HEK293 (cell line): Measurements from ENCODE around the gene DHX57.

ENCODE experiments used
- CTCF ChIA-PET: fragments of 350-600 bp; formaldehyde crosslinking; extraction: SDS; loops from one replicate; lab custom pipeline; 2021; ENCODE audit warnings: antibody characterized with exemption; lab: Yijun Ruan, JAX
- POLR2A ChIA-PET: fragments of 300-600 bp; formaldehyde crosslinking; extraction: SDS; loops from one replicate; lab custom pipeline; 2020; ENCODE audit warnings: antibody characterized with exemption, inconsistent platforms; lab: Yijun Ruan, JAX
- H3K27ac ChIP-seq: fragments of 200-500 bp; sonication (Bioruptor generic); 2 replicates; pipeline ENCODE4 v1.5.1; 2014; ENCODE audit warnings: low read depth, low read length, control low read depth, inconsistent platforms; ENCODE audit errors: extremely low read depth
- H3K36me3 ChIP-seq, 2 experiments: fragments of 200-500 bp in 1 of 2; sonication (Bioruptor generic) in 1 of 2; 1 replicate in 1 of 2; 2 replicates in 1 of 2; pipeline ENCODE4 v1.5.1; 2014 to 2017; ENCODE audit warnings: inconsistent platforms in 2 of 2, low read length in 2 of 2; ENCODE audit not compliant: control insufficient read depth in 2 of 2, insufficient read depth in 1 of 2
- H3K4me1 ChIP-seq: fragments of 200-500 bp; sonication (Bioruptor generic); 2 replicates; pipeline ENCODE4 v1.5.1; 2014; ENCODE audit warnings: mild to moderate bottlenecking, low read length, inconsistent platforms; ENCODE audit not compliant: control insufficient read depth, insufficient read depth
- H3K4me3 ChIP-seq: 2 replicates; pipeline ENCODE4 v1.5.1; 2011; ENCODE audit warnings: low read depth, mild to moderate bottlenecking, control low read depth, low read length, moderate library complexity
- H3K9me3 ChIP-seq: fragments of 200-500 bp; sonication (Bioruptor generic); 2 replicates; pipeline ENCODE4 v1.5.1; 2014; ENCODE audit warnings: low read depth, low read length, inconsistent platforms; ENCODE audit not compliant: control insufficient read depth, insufficient read depth
- BCL11B ChIP-seq: fragments of 450-650 bp; formaldehyde crosslinking; IDR thresholded peaks from 2 replicates; pipeline ENCODE4 v1.5.1; 2016; ENCODE audit warnings: low read depth, missing biosample characterization, missing genetic modification characterization
- GLI2 ChIP-seq: fragments of 450-650 bp; formaldehyde crosslinking; IDR thresholded peaks from 2 replicates; pipeline ENCODE4; 2017; ENCODE audit warnings: missing biosample characterization, missing genetic modification characterization, low read depth, borderline replicate concordance
- GLI4 ChIP-seq: fragments of 450-650 bp; formaldehyde crosslinking; IDR thresholded peaks from 2 replicates; pipeline ENCODE4 v1.5.1; 2016; ENCODE audit warnings: missing biosample characterization, missing genetic modification characterization
- KLF10 ChIP-seq: fragments of 450-650 bp; IDR thresholded peaks from 2 replicates; pipeline ENCODE4 v1.5.1; 2018; ENCODE audit warnings: missing biosample characterization, mild to moderate bottlenecking, missing genetic modification characterization
- PRDM1 ChIP-seq: fragments of 450-650 bp; formaldehyde crosslinking; IDR thresholded peaks from 2 replicates; pipeline ENCODE4; 2016; ENCODE audit warnings: missing biosample characterization, missing genetic modification characterization
- SETDB1 ChIP-seq: IDR thresholded peaks from one replicate; pipeline ENCODE4 v1.6.1; 2017; ENCODE audit warnings: mild to moderate bottlenecking, low read length, moderate library complexity, mixed read lengths; ENCODE audit not compliant: insufficient read length
- SP7 ChIP-seq: fragments of 450-650 bp; formaldehyde crosslinking; IDR thresholded peaks from 2 replicates; pipeline ENCODE4 v1.5.1; 2016; ENCODE audit warnings: missing biosample characterization, missing genetic modification characterization
- TRIM28 ChIP-seq: IDR thresholded peaks from 2 replicates; pipeline ENCODE4 v1.6.1; 2011; ENCODE audit warnings: low read length, control low read depth, borderline replicate concordance
- YY2 ChIP-seq: fragments of 450-650 bp; formaldehyde crosslinking; IDR thresholded peaks from 2 replicates; pipeline ENCODE4 v1.5.1; 2016; ENCODE audit warnings: missing biosample characterization, missing genetic modification characterization
- ZFHX2 ChIP-seq: fragments of 450-650 bp; formaldehyde crosslinking; conservative IDR thresholded peaks from 2 replicates; pipeline ENCODE4 v1.5.1; 2016; ENCODE audit warnings: missing biosample characterization, missing genetic modification characterization
- ZIC2 ChIP-seq: fragments of 450-650 bp; formaldehyde crosslinking; IDR thresholded peaks from 2 replicates; pipeline ENCODE4 v1.5.1; 2016; ENCODE audit warnings: missing biosample characterization, missing genetic modification characterization
- ZNF112 ChIP-seq: fragments of 450-650 bp; formaldehyde crosslinking; IDR thresholded peaks from 2 replicates; pipeline ENCODE4 v1.5.0; 2017; ENCODE audit warnings: missing biosample characterization, missing genetic modification characterization
- ZNF132 ChIP-seq: fragments of 450-650 bp; formaldehyde crosslinking; IDR thresholded peaks from 2 replicates; pipeline ENCODE4 v1.5.1; 2017; ENCODE audit warnings: missing biosample characterization, missing genetic modification characterization, borderline replicate concordance
- ZNF146 ChIP-seq: fragments of 450-650 bp; formaldehyde crosslinking; IDR thresholded peaks from 2 replicates; pipeline ENCODE4 v1.5.1; 2016; ENCODE audit warnings: missing biosample characterization, missing genetic modification characterization
- ZNF2 ChIP-seq: fragments of 450-650 bp; formaldehyde crosslinking; IDR thresholded peaks from 2 replicates; pipeline ENCODE4 v1.5.1; 2016; ENCODE audit warnings: missing biosample characterization, missing genetic modification characterization
- ZNF221 ChIP-seq: fragments of 450-650 bp; formaldehyde crosslinking; IDR thresholded peaks from 2 replicates; pipeline ENCODE4 v1.5.1; 2017; ENCODE audit warnings: missing biosample characterization, missing genetic modification characterization, borderline replicate concordance
- ZNF248 ChIP-seq: fragments of 450-650 bp; formaldehyde crosslinking; IDR thresholded peaks from 2 replicates; pipeline ENCODE4 v1.5.1; 2017; ENCODE audit warnings: missing biosample characterization, missing genetic modification characterization
- ZNF549 ChIP-seq: fragments of 450-650 bp; IDR thresholded peaks from 2 replicates; pipeline ENCODE4 v1.5.1; 2018; ENCODE audit warnings: missing biosample characterization, missing genetic modification characterization, mild to moderate bottlenecking, inconsistent platforms, moderate library complexity
- ZNF596 ChIP-seq: fragments of 450-650 bp; IDR thresholded peaks from 2 replicates; pipeline ENCODE4 v1.5.0; 2018; ENCODE audit warnings: missing biosample characterization, mild to moderate bottlenecking, missing genetic modification characterization, moderate library complexity
- TF ChIP-seq, protein P1 (sequence below): fragments of 450-650 bp; formaldehyde crosslinking; IDR thresholded peaks from 2 replicates; pipeline ENCODE4 v1.5.1; 2016; ENCODE audit warnings: missing biosample characterization, missing genetic modification characterization
- TF ChIP-seq, protein P2 (sequence below): fragments of 450-650 bp; formaldehyde crosslinking; IDR thresholded peaks from 2 replicates; pipeline ENCODE4 v1.5.1; 2016; ENCODE audit warnings: missing biosample characterization, missing genetic modification characterization, borderline replicate concordance
- TF ChIP-seq, protein P3 (sequence below): fragments of 450-650 bp; formaldehyde crosslinking; IDR thresholded peaks from 2 replicates; pipeline ENCODE4 v1.5.1; 2016; ENCODE audit warnings: missing biosample characterization, missing genetic modification characterization
- TF ChIP-seq, protein P4 (sequence below): fragments of 450-650 bp; formaldehyde crosslinking; IDR thresholded peaks from 2 replicates; pipeline ENCODE4 v1.5.1; 2016; ENCODE audit warnings: missing biosample characterization, missing genetic modification characterization

The DHX57 gene

DNA sequence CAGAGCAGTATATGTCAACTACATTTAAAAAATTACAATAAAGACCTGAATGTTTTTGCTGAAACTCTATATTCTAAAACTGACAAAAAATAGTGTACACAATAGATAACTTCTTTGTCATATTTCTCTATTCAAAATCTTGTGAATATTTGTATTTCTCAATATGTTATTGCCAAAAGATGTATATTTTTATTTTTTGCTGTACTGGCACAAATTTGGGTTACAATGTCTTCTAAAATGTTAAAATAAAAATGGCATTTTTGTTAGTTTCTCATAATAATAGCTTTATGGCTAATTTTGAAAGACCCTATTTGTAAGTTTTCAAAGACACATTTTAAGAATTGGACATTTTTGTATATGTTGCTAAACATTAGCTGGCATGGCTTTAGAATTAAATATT, 13.3 kb upstream of the DHX57 start:
- POLR2A ChIA-PET, result interaction anchor here (1.2 kb wide), 1 partner anchor 138 kb away, joined by 3 read pairs; the partner anchor contains the start of gene SRSF7
- CTCF ChIA-PET, result interaction anchor here (0.6 to 1.9 kb wide), 2 partner anchors 58 to 148 kb away, joined by 4 read pairs; no protein-coding TSS in a partner anchor
- no peak for TF ChIP-seq GLI4
- TF ChIP-seq KLF10 (tag by site-specific recombination), result no peak

DNA sequence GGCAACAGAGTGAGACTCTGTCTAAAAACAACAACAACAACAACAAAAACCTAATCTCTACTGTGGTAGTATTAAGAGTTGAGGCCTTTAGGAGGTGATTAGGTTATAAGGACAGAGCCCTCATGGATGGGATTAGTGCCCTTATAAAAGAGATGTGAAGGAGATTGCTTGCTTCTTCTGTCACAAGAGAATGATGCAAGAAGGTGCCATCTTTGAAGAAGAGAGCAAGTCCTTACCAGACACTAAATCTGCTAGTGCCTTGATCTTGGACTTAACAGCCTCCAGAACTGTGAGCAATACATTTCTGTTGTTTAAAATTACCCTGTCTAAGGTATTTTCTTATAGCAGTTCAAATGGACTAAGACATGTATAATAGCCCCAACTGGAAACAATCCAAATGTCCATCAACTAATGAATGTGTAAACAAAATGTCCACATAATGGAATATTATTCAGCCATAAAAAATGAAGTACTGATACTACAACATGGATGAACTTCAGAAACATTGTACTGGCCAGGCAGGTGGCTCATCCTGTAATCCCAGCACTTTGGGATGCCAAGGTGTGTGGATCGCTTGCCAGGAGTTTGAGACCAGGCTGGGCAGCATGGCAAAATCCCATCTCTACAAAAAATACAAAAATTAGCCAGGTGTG, 12.3 kb upstream of the DHX57 start:
- H3K27ac ChIP-seq, result no peak overlapping the region
- peak; percentile 56 for TF ChIP-seq ZNF146 (tag by site-specific recombination)
- TF ChIP-seq, protein P1, sequence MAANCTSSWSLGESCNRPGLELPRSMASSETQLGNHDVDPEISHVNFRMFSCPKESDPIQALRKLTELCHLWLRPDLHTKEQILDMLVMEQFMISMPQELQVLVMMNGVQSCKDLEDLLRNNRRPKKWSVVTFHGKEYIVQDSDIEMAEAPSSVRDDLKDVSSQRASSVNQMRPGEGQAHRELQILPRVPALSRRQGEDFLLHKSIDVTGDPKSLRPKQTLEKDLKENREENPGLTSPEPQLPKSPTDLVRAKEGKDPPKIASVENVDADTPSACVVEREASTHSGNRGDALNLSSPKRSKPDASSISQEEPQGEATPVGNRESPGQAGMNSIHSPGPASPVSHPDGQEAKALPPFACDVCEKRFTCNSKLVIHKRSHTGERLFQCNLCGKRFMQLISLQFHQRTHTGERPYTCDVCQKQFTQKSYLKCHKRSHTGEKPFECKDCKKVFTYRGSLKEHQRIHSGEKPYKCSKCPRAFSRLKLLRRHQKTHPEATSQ, result no peak
- H3K4me3 ChIP-seq, result no peak overlapping the region
- no peaks in the 10 kb centered on the region; a peak in 1 of 3 replicates for H3K36me3 ChIP-seq
- no peaks in the 10 kb centered on the region for H3K4me1 ChIP-seq
- POLR2A ChIA-PET, result no interaction called here
- CTCF ChIA-PET, result no interaction called here
- H3K9me3 ChIP-seq, result no peaks in the 10 kb centered on the region

More for the DNA sequence above, 13.3 kb upstream of the DHX57 start:
- Histone ChIP-seq H3K27ac (no peak overlapping the region), H3K36me3 (no peaks in the 10 kb centered on the region; a peak in 1 of 3 replicates), H3K4me1 (no peaks in the 10 kb centered on the region), H3K9me3 (no peaks in the 10 kb centered on the region), H3K4me3 (no peak overlapping the region)

DNA sequence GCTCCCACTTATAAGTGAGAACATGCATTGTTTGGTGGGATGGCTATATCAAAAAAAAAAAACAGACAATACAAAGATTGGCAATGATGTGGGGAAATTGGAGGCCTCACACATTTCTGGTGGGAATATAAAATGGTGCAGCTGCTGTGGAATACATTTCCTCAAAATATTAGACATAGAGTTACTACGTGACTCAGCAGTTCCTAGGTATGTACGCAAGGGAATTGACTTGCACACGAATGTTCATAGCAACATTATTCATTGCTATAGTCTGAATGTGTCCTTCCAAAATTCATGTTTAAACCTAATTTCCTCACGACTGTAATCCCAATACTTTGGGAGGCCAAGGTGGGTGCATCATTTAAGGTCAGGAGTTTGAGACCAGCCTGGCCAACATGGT, 11.6 kb upstream of the DHX57 start:
- Histone ChIP-seq H3K9me3 (no peaks in the 10 kb centered on the region), H3K4me1 (no peaks in the 10 kb centered on the region), H3K27ac (no peak overlapping the region), H3K36me3 (peaks cover 0 to 1% of the 10 kb centered on the region in 2 experiments; a peak in 2 of 3 replicates), H3K4me3 (no peak overlapping the region)
- TF ChIP-seq SP7 (tag by site-specific recombination), result no peak
- TF ChIP-seq ZNF549, result no peak
- TF ChIP-seq ZFHX2 (tag by site-specific recombination), result no peak
- no peak for TF ChIP-seq YY2 (tag by site-specific recombination)
- TF ChIP-seq, protein P2, sequence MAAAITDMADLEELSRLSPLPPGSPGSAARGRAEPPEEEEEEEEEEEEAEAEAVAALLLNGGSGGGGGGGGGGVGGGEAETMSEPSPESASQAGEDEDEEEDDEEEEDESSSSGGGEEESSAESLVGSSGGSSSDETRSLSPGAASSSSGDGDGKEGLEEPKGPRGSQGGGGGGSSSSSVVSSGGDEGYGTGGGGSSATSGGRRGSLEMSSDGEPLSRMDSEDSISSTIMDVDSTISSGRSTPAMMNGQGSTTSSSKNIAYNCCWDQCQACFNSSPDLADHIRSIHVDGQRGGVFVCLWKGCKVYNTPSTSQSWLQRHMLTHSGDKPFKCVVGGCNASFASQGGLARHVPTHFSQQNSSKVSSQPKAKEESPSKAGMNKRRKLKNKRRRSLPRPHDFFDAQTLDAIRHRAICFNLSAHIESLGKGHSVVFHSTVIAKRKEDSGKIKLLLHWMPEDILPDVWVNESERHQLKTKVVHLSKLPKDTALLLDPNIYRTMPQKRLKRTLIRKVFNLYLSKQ (tag by site-specific recombination), result no peak
- no peak for TF ChIP-seq GLI2 (tag by site-specific recombination)
- TF ChIP-seq, protein P3, sequence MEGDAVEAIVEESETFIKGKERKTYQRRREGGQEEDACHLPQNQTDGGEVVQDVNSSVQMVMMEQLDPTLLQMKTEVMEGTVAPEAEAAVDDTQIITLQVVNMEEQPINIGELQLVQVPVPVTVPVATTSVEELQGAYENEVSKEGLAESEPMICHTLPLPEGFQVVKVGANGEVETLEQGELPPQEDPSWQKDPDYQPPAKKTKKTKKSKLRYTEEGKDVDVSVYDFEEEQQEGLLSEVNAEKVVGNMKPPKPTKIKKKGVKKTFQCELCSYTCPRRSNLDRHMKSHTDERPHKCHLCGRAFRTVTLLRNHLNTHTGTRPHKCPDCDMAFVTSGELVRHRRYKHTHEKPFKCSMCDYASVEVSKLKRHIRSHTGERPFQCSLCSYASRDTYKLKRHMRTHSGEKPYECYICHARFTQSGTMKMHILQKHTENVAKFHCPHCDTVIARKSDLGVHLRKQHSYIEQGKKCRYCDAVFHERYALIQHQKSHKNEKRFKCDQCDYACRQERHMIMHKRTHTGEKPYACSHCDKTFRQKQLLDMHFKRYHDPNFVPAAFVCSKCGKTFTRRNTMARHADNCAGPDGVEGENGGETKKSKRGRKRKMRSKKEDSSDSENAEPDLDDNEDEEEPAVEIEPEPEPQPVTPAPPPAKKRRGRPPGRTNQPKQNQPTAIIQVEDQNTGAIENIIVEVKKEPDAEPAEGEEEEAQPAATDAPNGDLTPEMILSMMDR (tag by site-specific recombination), result no peak
- TF ChIP-seq ZNF132 (tag by site-specific recombination), result no peak
- TF ChIP-seq PRDM1 (tag by site-specific recombination), result no peak
- ChIA-PET CTCF (interaction anchor here (0.6 to 0.7 kb wide), 2 partner anchors 342 to 561 kb away, joined by 3 read pairs; no protein-coding TSS in a partner anchor), POLR2A (no interaction called here)

DNA sequence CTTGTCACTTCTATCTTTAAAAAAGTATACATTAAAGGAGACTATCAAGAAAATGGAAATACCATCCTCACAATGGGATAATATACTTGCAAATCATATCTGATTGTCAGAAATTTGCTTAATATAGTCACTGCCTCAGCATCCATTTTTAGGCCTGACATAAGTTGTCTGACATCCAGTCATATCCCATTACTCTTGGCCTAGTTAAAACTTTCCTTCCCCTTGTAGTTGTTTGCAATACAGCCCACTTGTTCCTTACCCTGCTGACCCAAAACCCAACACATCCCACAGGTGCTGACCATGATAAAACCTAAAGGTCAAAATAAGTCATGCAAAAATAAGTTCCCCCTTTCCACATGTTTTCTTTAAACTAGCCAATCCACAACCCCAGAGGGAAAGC, 10.3 kb upstream of the DHX57 start:
- ChIA-PET POLR2A (no interaction called here), CTCF (no interaction called here)
- Histone ChIP-seq H3K9me3 (no peaks in the 10 kb centered on the region), H3K27ac (no peak overlapping the region), H3K36me3 (peaks cover 0 to 5% of the 10 kb centered on the region in 2 experiments), H3K4me3 (no peak overlapping the region), H3K4me1 (no peaks in the 10 kb centered on the region)
- TF ChIP-seq ZIC2 (no peak), ZNF596 (tag by site-specific recombination) (no peak), ZNF112 (no peak), ZNF2 (tag by site-specific recombination) (no peak), ZNF248 (tag by site-specific recombination) (no peak), TRIM28 (no peak), BCL11B (tag by site-specific recombination) (no peak), ZNF221 (tag by site-specific recombination) (no peak), SETDB1 (no peak)
- TF ChIP-seq, protein P4, sequence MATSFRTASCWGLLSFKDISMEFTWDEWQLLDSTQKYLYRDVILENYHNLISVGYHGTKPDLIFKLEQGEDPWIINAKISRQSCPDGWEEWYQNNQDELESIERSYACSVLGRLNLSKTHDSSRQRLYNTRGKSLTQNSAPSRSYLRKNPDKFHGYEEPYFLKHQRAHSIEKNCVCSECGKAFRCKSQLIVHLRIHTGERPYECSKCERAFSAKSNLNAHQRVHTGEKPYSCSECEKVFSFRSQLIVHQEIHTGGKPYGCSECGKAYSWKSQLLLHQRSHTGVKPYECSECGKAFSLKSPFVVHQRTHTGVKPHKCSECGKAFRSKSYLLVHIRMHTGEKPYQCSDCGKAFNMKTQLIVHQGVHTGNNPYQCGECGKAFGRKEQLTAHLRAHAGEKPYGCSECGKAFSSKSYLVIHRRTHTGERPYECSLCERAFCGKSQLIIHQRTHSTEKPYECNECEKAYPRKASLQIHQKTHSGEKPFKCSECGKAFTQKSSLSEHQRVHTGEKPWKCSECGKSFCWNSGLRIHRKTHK, result no peak
